ENCODE results near the gene SPDYE2B.
"Not testable (repeated sequence)": the region's sequence is repeated elsewhere in the genome, so short reads cannot be mapped to it uniquely, and the experiment has no call there.

The SPDYE2B gene

DNA sequence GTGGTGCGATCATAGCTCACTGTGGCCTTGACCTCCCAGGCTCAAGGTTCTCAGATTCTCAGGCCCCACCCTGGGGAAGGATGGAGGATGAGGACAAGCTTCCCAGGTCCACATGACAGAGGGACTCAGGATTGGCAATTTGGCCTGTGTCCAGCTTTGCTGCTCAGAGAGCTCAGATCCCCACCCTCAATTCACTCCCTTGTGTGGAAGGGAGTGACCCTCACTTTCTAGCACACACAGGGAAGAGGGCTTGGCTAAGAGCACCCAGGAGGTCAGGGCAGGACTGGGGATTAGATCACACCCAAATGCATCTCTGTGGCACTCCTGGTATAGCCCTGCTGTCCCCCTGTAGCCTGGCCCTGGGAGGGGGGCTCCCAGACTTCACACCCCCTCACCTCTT, 6.7 kb upstream of the SPDYE2B start:
- DNase-seq = not testable (repeated sequence)

DNA sequence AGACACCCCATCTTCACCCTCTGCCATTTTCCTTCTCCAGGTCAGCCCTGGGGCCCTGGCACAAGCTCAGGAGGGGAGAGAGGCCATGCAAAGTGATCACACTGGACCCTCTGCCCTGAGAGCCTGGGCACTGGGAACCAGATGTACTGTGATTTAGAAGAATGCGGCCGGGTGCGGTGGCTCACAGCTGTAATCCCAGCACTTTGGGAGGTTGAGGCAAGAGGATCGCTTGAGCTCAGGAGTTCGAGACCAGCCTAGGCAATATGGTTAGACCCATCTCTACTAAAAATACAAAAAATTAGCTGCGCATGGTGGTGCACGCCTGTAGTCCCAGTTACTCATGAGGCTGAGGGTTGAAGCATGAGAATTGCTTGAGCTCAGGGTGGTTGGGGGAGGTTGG, 2.3 kb upstream of the SPDYE2B start:
- DNase-seq = not testable (repeated sequence)

DNA sequence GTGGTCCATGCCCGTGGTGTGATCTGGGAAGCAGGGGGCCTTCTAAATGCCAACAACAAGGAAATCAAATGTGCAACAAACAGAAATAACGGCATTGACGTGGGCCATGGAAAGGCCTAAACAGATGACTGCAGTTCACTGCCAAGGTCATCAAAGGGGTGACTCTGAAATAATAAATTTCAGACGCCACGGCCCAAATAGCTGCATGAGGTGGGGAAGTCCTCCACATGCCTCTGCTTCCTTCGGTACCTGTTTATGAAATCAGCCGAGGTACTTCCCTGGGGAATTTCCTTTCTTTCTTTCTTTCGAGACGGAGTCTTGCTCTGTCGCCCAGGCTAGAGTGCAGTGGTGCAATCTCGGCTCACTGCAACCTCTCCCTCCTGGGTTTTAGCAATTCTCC, 14.6 kb downstream of the SPDYE2B start:
- not testable (repeated sequence) for DNase-seq

DNA sequence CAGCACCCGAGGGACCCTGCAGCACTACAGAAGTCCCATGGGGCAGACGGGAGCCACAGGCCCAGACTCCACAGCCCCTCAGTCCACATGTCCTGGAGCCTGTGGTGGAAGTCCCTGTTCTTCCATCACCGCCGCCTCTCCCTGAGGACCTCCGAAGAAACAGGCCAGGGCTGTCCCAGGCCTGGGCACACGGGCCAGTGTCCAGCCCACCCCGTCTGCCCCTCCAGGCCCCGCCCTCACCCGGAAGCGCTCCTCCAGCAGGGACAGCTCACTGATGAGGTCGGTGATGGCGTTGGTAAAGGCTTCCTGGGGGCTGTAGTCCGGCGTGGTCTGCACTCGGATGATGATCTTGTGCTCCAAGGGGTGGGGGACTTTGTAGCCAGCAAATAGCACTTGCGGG, 16.7 kb downstream of the SPDYE2B start:
- DNase-seq = not testable (repeated sequence)

DNA sequence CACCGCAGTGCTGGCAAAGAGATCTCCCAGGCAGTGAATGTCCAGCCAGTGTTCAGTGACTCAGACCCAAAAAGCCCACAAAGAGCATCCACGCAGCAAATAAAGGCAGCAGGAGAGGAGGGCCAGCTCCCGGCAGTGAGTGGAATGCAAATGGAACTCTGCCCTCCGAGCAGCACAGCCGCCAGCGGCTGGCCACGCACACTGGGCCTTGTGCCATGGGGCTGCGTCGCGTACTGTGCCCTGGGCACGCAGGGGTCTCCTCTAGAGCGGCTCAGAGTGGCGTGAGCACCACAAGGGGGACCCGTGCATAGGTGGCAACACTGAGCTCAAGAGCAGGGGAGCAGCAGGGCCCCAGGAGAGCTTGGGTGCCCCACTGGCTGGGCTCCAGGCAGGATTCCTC, 17.4 kb downstream of the SPDYE2B start:
- not testable (repeated sequence) for DNase-seq

DNA sequence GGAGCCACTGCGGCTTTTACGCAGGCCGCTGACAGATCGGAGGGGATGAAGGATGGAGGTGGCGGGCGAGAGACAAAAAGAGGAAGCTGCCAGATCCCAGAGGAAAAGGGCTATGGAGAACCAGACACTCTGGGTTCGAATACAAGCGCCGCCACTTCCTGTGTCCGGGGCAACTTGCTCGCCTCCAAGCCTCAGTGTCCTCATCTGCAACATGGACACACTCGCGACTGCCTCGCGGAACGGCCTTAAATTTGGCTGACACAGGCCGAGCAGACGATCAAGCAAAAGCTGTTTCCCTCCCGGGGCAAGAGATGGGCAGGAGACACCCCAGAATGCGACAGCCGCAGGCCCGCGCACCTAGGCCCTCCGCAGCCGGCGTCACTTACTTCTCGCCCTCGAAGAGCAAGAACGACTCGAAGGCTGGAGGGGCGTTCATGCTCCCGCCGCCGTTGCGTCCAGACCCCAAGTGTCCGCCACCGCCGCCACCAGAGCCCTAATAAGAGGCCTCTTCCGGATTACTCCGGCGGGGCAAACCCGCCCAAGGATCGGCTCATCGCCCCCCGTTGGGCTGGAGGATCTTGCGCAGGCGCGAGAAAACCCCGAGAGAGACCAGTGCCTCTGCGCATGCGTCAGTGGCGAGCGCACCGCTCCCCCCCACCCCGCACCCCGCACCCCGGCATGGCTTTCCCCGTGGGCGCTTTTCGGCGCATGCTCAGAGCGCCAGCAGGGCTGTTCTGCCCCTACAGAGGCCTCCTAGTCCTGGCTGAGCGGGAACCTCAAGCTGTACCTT, 21.2 kb downstream of the SPDYE2B start, which contains the start of gene POLR2J2:
TSS of gene POLR2J2 (minus strand) at position 498 of the 790 bp plus-strand sequence. CDS start at position 436, 62 bp downstream.
- DNase-seq = not testable (repeated sequence)

DNA sequence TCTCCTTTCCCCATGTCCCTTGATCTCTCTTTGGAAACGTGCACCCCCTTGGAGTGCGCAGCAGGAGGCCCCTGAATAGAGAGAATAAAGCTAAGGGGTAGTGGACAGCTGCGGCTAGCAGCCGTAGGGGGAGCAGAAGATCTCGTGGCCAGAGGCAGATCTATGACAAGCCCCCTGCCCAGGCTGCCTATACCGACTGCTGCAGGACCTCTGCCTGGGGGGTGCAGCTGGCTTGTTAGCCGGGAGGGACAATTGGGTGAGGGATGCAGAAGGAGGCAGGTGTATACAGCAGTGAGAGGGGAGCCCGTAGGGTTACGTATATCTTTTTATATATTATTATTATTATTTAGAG, 21.8 kb downstream of the SPDYE2B start:
- DNase-seq = not testable (repeated sequence)

DNA sequence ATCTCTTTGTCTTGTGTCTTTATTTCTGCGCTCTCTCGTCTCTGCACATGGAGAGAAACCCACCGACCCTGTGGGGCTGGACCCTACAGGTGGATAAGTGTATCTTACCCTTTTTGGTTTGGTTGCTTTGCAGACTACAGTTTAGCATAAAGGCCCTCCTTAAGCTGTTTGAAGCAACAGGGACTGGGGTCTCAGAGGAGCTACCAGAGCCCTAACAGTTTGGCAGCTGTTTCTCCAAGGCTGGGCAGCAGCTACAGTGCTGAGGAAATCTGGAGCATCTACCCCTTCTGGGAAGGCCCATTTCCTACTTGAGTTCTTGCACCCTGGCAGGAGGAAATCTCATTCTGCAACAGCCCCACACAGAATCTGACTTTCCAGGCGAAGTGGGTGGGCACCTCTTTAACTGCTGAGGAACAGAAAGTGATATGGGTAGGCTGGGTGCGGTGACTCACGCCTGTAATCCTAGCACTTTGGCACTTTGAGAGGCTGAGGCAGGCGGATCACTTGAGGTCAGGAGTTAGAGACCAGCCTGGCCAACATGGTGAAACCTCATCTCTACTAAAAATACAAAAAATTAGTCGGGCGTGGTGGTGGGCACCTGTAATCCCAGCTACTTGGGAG, 23.4 kb downstream of the SPDYE2B start:
- DNase-seq = not testable (repeated sequence)

DNA sequence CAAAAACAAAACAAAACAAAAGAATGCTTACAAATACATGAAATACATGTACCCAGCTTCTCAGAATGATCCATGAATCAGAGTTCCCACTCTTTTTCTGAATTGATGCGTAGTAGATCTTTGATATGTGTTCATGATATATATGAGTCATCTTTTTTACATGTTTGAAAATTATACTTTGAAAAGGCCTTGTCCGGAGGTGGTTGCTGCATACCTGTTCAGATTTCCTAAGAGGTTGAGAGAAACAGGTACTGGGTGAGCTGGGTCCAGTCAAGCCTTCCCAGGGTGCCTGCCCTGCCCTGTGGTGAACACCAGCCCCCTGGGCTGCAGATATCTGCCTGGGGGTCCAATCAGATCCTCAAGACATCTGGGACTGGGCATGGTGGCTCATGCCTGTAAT, 25.4 kb downstream of the SPDYE2B start:
- not testable (repeated sequence) for DNase-seq

DNA sequence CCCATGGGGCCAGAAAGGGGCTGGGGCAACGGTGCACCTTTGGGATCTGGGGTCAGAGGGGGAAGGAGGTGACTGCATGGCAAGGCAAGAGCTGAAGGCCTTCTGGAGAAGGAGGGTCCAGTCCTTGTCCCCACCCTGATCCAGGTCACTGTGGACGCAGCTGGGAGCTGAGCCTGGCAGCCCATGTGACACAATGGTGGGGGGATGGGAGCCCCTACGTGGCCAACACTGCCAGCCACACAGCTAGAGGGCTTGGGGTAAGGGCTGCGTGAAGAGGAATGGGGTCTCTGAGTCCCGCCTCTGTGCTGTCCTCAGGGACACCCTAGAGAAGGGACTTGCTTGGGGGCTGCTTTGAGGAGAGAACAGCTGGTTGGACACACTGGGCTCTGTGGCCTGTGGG, 30.7 kb downstream of the SPDYE2B start:
- DNase-seq = not testable (repeated sequence)

DNA sequence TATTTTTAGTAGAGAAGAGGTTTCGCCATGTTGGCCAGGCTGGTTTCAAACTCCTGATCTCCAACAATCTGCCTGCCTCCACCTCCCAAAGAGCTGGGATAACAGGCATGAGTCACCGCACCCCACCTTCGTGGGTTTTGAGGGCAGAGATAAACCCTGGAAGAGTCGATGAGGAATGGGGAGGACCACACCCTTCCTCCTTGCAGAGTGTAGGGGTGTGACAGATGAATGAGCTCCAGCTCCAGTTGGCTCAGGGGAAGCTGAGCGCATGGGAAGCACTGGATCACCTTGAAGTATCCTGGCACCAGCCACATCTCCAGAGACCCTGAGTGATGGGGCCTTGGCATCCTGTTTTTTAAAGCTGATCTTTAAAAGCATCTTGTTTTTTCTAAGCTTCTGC, 32.4 kb downstream of the SPDYE2B start:
- not testable (repeated sequence) for DNase-seq

DNA sequence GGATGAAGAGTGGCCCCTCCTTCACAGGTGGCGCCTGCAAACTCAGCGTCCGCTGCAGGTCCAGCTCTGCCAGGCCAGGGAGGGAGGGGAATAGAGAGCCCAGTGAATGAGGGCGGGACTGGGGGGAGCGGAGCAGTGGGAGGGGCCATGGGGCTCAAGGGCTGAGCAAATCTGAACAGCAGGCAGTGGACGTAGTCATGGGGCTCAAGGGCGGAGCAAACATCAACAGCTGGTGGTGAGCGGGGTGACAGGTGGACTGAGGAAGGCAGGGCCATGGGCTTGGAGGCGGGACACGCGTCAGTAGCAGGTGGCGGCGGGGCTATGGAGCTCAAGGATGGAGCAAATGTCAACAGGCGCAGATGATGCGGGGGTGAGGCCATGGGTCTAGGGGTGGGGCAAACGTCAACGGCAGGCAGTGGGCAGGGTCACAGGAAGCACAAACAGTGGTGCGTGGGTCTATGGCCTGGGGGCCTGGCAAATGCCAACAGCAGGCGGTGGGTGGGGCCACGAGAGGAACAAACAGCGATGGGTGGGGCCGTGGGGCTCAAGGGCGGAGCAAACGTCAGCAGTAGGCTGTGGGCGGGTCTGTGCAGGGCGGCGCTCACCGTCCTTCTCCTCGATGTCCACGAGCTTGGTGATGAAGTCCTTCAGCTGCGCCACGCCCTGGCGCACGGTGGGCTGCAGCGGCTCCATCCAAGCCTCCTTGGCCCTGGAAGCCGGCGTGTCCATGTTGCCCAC, 38.3 kb downstream of the SPDYE2B start:
- DNase-seq = not testable (repeated sequence)

DNA sequence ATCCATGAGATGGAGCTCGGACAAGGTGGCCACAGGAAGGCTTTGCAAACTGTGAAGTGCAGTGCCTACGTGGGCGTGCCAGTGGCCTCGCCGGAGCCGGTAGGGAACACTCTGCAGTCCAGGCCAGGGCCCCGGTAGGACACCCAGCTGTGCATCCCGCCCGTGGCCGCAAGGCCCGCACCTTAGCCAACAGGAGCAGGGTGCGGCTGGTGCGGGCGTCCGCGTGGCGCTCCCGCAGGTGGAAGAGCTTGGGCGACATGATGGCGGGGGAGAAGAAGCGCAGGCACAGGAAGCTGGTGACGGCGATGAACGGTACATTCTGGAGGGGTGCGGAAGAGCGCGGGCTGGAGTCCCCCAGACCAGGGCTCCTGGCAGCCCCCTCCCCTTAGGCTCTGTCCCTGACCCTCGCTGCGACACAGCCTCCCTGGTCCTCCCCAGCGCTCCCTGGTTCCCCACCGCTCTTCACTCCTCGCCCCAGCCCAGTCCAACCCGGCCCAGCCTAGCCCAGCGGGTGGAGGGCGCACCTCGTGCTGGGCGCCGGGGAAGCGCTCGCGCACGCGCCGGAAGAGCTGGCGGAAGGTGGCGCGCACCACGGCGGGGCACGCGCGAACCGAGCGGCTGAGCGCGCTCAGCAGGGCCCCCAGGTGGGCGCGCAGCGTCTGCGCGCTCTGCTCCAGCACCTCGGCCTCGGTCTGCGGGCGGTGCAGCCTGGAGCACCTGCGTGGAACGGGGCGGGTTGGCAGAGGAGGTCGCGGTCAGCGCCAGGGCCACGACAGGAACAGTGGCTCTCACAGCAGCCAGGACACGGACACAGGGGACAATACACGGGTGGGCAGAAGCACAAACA, 39.5 kb downstream of the SPDYE2B start:
- not testable (repeated sequence) for DNase-seq

DNA sequence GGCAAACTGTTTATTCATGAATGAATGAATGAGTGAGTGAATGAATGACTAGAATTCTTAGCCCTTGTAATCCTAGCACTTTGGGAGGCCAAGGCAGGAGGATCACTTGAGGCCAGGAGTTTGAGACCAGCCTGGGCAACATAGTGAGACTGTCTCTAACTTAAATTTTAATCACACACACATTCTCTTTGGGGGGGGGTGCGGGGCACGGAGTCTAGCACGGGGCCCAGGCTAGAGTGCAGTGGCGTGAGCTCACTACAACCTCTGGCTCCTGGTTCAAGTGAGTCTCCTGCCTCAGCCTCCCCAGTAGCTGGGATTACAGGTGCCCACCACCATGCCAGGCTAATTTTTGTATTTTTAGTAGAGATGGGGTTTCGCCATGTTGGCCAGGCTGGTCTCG, 40.5 kb downstream of the SPDYE2B start:
- DNase-seq = not testable (repeated sequence)

DNA sequence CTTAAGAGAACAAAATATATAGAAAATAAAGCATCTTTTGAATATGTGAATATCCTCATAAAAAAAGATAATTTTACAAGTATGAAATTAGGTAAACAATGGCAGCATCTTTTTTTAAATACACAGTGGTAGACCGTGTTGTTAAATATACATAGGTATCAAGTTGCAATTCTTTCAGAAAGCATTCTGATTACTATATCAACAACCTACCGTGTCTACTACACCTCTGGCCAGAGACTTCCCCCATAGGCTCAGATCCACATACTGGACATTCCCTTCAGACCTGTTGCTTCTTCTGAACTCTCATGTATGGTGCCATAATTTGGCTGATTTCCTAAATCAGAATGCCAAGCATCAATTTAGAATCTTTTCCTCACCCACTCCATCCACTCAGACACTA, 43.9 kb downstream of the SPDYE2B start:
- DNase-seq = not testable (repeated sequence)

DNA sequence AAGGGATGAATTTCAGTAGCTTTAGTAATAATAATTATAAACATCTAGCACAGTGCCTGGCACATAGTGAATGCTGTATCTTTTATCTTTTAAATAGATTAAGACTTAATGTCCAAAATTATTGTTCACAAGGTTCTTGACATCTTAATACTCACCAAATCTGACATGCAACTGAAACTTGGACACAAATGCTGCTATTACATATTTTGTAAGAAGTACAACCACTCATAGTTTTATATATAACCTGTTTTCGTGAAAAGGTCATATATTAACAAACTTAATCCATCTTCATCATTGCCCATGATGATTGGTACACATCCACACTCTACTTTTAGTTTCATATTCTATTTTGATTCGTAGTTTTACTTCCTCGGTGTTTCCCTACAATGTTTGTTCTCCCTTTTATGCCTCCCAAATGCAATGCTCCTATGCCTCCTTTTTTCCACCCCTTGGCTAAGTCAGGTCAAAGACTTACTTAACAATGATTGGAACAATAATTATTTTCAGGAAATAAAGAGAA, 45.0 kb downstream of the SPDYE2B start:
- DNase-seq = not testable (repeated sequence)

DNA sequence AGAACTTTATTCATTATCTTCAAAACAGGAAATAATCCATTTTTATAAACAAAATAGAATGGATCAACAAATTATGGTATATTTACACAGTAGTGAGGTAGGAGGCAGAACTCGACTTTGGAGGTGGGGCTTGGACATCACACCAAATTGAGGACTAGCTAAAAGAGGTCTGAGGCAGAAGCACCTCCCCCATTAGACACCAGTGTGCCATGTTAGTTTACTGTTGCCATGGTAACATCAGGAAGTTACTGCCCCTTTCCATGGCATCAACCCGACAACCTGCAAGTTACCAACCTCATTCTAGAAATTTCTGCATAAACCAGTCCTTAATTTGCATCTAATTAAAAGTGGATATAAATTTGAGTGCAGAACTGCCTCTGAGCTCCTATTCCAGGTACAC, 45.9 kb downstream of the SPDYE2B start:
- DNase-seq = not testable (repeated sequence)

DNA sequence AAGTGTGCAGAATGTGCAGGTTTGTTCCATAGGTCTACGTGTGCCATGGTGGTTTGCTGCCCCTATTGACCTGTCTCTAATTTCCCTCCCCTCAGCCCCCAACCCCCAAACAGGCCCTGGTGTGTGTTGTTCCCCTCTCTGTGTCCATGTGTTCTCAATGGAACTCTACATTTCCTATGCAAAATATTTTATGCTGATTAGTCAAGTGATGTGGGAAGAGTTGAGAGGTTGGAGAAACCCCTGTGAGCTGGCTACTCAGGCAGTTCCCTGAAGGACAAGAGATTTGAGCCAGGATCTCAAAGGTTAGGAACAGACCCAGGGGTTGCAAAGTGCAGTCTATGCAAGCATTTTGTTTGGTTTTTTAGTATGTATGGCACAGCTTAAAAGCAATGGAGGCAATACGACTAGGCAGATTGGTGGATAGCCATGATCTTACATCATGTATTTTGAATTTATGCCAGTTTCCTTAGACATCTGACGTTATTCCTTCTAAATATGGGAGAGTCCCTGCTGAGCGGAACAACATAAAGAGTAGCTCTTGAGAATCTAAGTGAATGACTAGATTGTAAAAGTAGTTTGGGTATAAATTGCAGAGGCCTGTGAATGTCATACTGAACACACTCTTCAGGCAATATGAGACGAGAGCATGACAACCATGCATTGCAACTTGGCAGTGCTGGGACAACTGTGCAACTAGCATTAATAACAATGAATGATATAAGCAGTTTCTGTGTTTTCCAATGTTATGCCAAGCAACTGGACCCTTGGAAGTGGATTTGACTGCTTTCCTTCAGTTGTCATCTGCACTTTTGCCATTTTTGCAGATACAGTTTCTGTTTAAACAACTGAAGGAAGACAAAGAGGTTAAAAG, 47.8 kb downstream of the SPDYE2B start:
- DNase-seq = not testable (repeated sequence)

DNA sequence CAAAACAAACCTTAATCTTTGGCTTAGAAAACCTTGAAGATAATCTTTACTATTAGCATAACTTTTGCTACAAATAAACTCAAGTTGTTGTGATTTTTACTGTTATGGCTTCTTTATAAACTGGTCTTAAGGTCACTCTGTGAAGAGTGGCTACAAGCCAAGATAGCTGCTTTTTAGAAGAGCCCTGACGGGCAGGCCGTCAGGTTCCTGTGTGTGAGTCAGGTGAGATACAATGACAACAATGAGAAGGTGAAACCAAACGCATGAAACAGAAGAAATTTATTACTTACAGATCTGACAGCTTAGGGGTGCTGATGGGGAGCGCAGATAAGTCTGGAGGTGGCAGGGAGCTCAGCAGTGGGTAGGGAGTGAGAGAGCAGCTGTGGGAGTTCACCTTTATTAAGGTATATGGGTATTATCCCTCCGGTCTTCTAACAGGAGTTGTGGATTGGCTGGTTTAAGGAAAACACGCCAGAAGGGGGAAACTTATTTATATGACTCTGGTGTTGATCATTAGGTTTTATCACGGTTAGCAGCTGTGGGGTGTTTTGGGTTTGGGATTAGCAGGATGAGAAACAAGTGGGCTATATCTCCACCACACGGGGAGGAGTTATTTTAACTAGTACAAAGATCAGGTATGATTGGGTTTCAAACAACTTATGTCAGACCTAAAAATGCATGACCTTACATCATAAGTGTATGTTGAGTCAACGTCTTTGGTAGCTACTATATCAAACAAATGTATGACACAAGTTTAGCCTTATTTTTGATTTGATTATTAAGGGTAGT, 49.0 kb downstream of the SPDYE2B start:
- not testable (repeated sequence) for DNase-seq
